H1 (cell line): ENCODE measurements around the gene ADCY9. TPM values are rescaled to one million over a fixed set of nuclear protein-coding genes. Genes with fewer than 3 reads are reported as not detected.

Experiments
- CTCF ChIA-PET: fragments of 300-600 bp; sonication (Branson Sonifier 250); formaldehyde crosslinking; loops from one replicate; lab custom pipeline; 2021; ENCODE audit not compliant: partially characterized antibody; lab: Charles Lee
- POLR2A ChIA-PET: fragments of 300-600 bp; sonication (Branson Sonifier 250); formaldehyde crosslinking; loops from one replicate; lab custom pipeline; 2021; ENCODE audit warnings: inconsistent platforms; ENCODE audit not compliant: partially characterized antibody; lab: Charles Lee
- DNase-seq, 2 experiments: peaks; one replicate each; pipeline versions ENCODE4 v3.0.0 to v3.0.0-alpha.2; 2010 to 2022; ENCODE audit warnings: low spot score in 2 of 2, low read depth in 1 of 2, mixed read lengths in 1 of 2
- FAIRE-seq: peaks from 2 replicates; lab custom pipeline; 2011; peaks lifted over from hg19 to GRCh38; lab: Jason Lieb, UNC
- H2AFZ ChIP-seq: 2 replicates; pipeline ENCODE4 v1.8.1; 2012; ENCODE audit warnings: low read length, inconsistent platforms
- H2AK5ac ChIP-seq: 2 replicates; pipeline ENCODE4 v1.6.1; 2013; ENCODE audit warnings: low read depth, low read length
- H2BK120ac ChIP-seq: replicated peaks from 2 replicates; pipeline ENCODE3; 2013; ENCODE audit warnings: low read depth, low read length, inconsistent platforms
- H2BK12ac ChIP-seq: 2 replicates; pipeline ENCODE4 v1.6.1; 2013; ENCODE audit warnings: low read depth, low read length
- H2BK15ac ChIP-seq: 2 replicates; pipeline ENCODE4 v1.6.1; 2013; ENCODE audit warnings: low read length
- H2BK20ac ChIP-seq: 2 replicates; pipeline ENCODE4 v1.6.1; 2013; ENCODE audit warnings: low read length
- H2BK5ac ChIP-seq: 2 replicates; pipeline ENCODE4 v1.6.1; 2013; ENCODE audit warnings: low read depth, low read length
- H3K14ac ChIP-seq: 2 replicates; pipeline ENCODE4 v1.6.1; 2013; ENCODE audit warnings: inconsistent platforms; ENCODE audit not compliant: insufficient read length
- H3K18ac ChIP-seq: 2 replicates; pipeline ENCODE4 v1.6.1; 2013; ENCODE audit warnings: low read length; ENCODE audit errors: extremely low read depth
- H3K23ac ChIP-seq: 2 replicates; pipeline ENCODE4 v1.6.1; 2013; ENCODE audit warnings: inconsistent platforms; ENCODE audit not compliant: insufficient read length
- H3K23me2 ChIP-seq: 2 replicates; pipeline ENCODE4 v1.6.1; 2013; ENCODE audit warnings: low read depth, low read length
- H3K27ac ChIP-seq: 2 replicates; pipeline ENCODE4 v1.6.1; 2011; ENCODE audit warnings: low read depth, low read length, inconsistent platforms
- H3K27me3 ChIP-seq, 4 experiments: replicated peaks in 1 of 4; 1 replicate in 1 of 4; 2 replicates in 3 of 4; pipeline versions ENCODE4 v1.6.1 to v1.8.1; 2011 to 2013; ENCODE audit warnings: low read length in 3 of 4, mild to moderate bottlenecking in 3 of 4, inconsistent platforms in 2 of 4, mixed read lengths in 2 of 4, moderate library complexity in 1 of 4; ENCODE audit not compliant: control insufficient read depth in 3 of 4, insufficient read depth in 3 of 4; ENCODE audit errors: extremely low read depth in 1 of 4
- H3K36me3 ChIP-seq, 4 experiments: 2 replicates each; pipeline versions ENCODE4 v1.6.1 to v1.8.1; 2011 to 2013; ENCODE audit warnings: mild to moderate bottlenecking in 4 of 4, low read length in 3 of 4, moderate library complexity in 2 of 4, control low read depth in 1 of 4, inconsistent platforms in 1 of 4; ENCODE audit not compliant: insufficient read depth in 4 of 4, control insufficient read depth in 2 of 4
- H3K4ac ChIP-seq: replicated peaks from 2 replicates; pipeline ENCODE3; 2013; ENCODE audit warnings: low read length, low read depth, mixed read lengths, inconsistent platforms; ENCODE audit not compliant: insufficient read length
- H3K4me1 ChIP-seq, 4 experiments: replicated peaks in 1 of 4; 1 replicate in 1 of 4; 2 replicates in 3 of 4; pipeline versions ENCODE4 v1.6.1 to v1.8.1; 2011 to 2013; ENCODE audit warnings: low read length in 3 of 4, inconsistent platforms in 2 of 4, mixed read lengths in 1 of 4; ENCODE audit not compliant: insufficient read depth in 4 of 4, control insufficient read depth in 3 of 4
- H3K4me2 ChIP-seq, 2 experiments: 2 replicates each; pipeline versions ENCODE4 v1.6.1 to v1.8.1; 2011 to 2013; ENCODE audit warnings: low read depth in 2 of 2, low read length in 2 of 2, control low read depth in 1 of 2, inconsistent platforms in 1 of 2, mild to moderate bottlenecking in 1 of 2; ENCODE audit not compliant: insufficient read depth in 1 of 2
- H3K4me3 ChIP-seq, 4 experiments: fragments of 200-600, 300-600 bp in 1 of 4; sonication (generic), shearing (Covaris generic), sonication (Bioruptor Twin) in 1 of 4; 2 replicates each; pipeline versions ENCODE4 v1.5.1 to v1.8.1; 2011 to 2016; ENCODE audit warnings: low read length in 4 of 4, low read depth in 3 of 4, control low read depth in 2 of 4, inconsistent platforms in 2 of 4, mild to moderate bottlenecking in 2 of 4, mixed read lengths in 1 of 4, moderate library complexity in 1 of 4; ENCODE audit not compliant: insufficient read depth in 2 of 4; ENCODE audit errors: extremely low read depth in 1 of 4
- H3K56ac ChIP-seq: replicated peaks from 2 replicates; pipeline ENCODE3; 2013; ENCODE audit warnings: low read depth, mild to moderate bottlenecking, mixed read lengths, low read length, inconsistent platforms; ENCODE audit not compliant: insufficient read length
- H3K79me1 ChIP-seq: 2 replicates; pipeline ENCODE4 v1.6.1; 2013; ENCODE audit warnings: low read depth, low read length, control low read depth
- H3K79me2 ChIP-seq, 2 experiments: 2 replicates each; pipeline versions ENCODE4 v1.6.1 to v1.8.1; 2012 to 2013; ENCODE audit warnings: low read length in 2 of 2, mild to moderate bottlenecking in 2 of 2, inconsistent platforms in 1 of 2; ENCODE audit not compliant: insufficient read depth in 2 of 2, control insufficient read depth in 1 of 2
- H3K9ac ChIP-seq, 4 experiments: replicated peaks in 1 of 4; 1 replicate in 1 of 4; 2 replicates in 3 of 4; pipeline versions ENCODE4 v1.6.1 to v1.8.1; 2011 to 2013; ENCODE audit warnings: low read depth in 3 of 4, low read length in 3 of 4, control low read depth in 2 of 4, mild to moderate bottlenecking in 2 of 4, moderate library complexity in 2 of 4, inconsistent platforms in 1 of 4; ENCODE audit errors: extremely low read depth in 1 of 4
- H3K9me3 ChIP-seq, 2 experiments: 2 replicates each; pipeline versions ENCODE4 v1.6.1 to v1.8.1; 2012 to 2013; ENCODE audit warnings: mild to moderate bottlenecking in 2 of 2, moderate library complexity in 2 of 2, control low read depth in 1 of 2, inconsistent platforms in 1 of 2, low read depth in 1 of 2, low read length in 1 of 2, mixed read lengths in 1 of 2; ENCODE audit not compliant: insufficient read depth in 2 of 2
- H4K20me1 ChIP-seq, 2 experiments: replicated peaks in 1 of 2; 2 replicates each; pipeline versions ENCODE3 to v1.8.1; 2011 to 2013; ENCODE audit warnings: inconsistent platforms in 2 of 2, low read length in 2 of 2, mild to moderate bottlenecking in 1 of 2; ENCODE audit not compliant: insufficient read depth in 2 of 2, control insufficient read depth in 1 of 2
- H4K5ac ChIP-seq: 2 replicates; pipeline ENCODE4 v1.6.1; 2013; ENCODE audit warnings: low read length, low read depth, mixed read lengths, inconsistent platforms; ENCODE audit not compliant: insufficient read length
- H4K8ac ChIP-seq: 2 replicates; pipeline ENCODE4 v1.8.0; 2013; ENCODE audit warnings: mild to moderate bottlenecking, moderate library complexity, low read length, inconsistent platforms; ENCODE audit not compliant: insufficient read depth; ENCODE audit errors: extremely low read depth
- H4K91ac ChIP-seq: replicated peaks from 2 replicates; pipeline ENCODE3; 2013; ENCODE audit warnings: low read length, mixed read lengths, inconsistent platforms; ENCODE audit not compliant: insufficient read length
- BRCA1 ChIP-seq: IDR thresholded peaks from 2 replicates; pipeline ENCODE4 v1.6.1; 2012; ENCODE audit warnings: low read depth, low read length, improper control_type of control experiment
- KDM1A ChIP-seq: fragments of 200-600, 300-600 bp; sonication (generic); IDR thresholded peaks from 2 replicates; pipeline ENCODE4 v1.7.1; 2016; ENCODE audit warnings: mild to moderate bottlenecking, low read length, borderline replicate concordance
- KDM4A ChIP-seq: IDR thresholded peaks from one replicate; pipeline ENCODE4 v1.7.1; 2012; ENCODE audit warnings: low read depth, mild to moderate bottlenecking, moderate library complexity, low read length, inconsistent platforms; ENCODE audit not compliant: severe bottlenecking
- WGBS, 2 experiments: shearing (Covaris generic) in 1 of 2; methylation state at CpG; one replicate each; pipeline versions ENCODE4 v1.1.6 to v1.1.7; 2013 to 2015; ENCODE audit warnings: low lambda C conversion rate in 2 of 2, mixed read lengths in 2 of 2, inconsistent platforms in 1 of 2, low coverage in 1 of 2, missing lambda C conversion rate in 1 of 2; ENCODE audit not compliant: insufficient replicate concordance in 2 of 2, insufficient coverage in 1 of 2, insufficient read length in 1 of 2; ENCODE audit errors: extremely low coverage in 1 of 2, missing lambda C conversion rate in 1 of 2; 5-methylcytosine and 5-hydroxymethylcytosine counted together
- polyA plus RNA-seq, 7 experiments: library from polyadenylated mRNA; depleted of rRNA in 3 of 7; stranded (reverse) in 5 of 7; unstranded in 2 of 7; fragments of >200 nt in 5 of 7; fragments of 200-250 nt in 2 of 7; gene quantifications; 1 replicate in 5 of 7; 2 replicates in 1 of 7; 4 replicates in 1 of 7; pipeline versions ENCODE4 v1.2.1 to v1.2.3, GENCODE V29; 2011 to 2013; ENCODE audit warnings: missing spikeins in 2 of 7, mixed read lengths in 2 of 7
- total RNA-seq: library from RNA; stranded (reverse); fragmentation: NEBNext Ultra II Directional; extraction: Animal tissue kit (Norgen Biotek cat#: 25700); gene quantifications from 2 replicates; pipeline ENCODE4 v1.2.1, GENCODE V29; 2021

ADCY9 gene
- total and polyA plus RNA-seq, 2 of the 8 experiments (the other 6 are each of a cell fraction or from before 2014, with no cell fraction given) = 5.4 to 13.1 TPM

DNA sequence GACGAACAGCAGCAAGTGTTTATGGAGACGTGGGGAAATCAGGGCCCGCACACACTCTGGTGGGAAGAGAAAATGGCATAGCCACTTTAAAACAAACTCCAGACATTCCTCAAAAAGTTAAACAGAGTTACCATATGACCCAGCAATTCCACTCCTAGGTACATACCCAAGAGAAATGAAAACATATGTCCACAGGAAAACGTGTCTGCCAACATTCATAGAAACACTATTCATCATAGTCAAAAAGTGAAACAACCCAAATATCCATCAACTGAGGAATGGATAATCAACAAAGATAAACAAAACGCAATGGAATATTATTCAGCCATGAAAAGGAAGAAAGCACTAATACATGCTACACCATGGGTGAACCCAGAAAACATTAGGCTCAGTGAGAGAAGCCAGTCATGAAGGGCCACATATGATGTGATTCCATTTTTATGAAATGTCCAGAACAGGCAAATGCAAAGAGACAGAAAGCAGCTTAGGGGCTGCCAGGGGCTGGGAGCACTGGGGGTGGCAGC, 32.8 kb downstream of the ADCY9 start:
- Histone ChIP-seq H3K23me2 (no peaks in the 10 kb centered on the region), H4K8ac (no peak overlapping the region), H3K4ac (no peak overlapping the region), H3K4me2 (no peak overlapping the region), H3K27me3 (no peaks in the 10 kb centered on the region), H3K56ac (no peak overlapping the region), H4K91ac (no peak overlapping the region), H3K9ac (no peak overlapping the region), H3K23ac (no peak overlapping the region), H3K27ac (no peak overlapping the region), H3K18ac (no peak overlapping the region), H2BK5ac (no peak overlapping the region), H4K20me1 (peaks cover 2% of the 10 kb centered on the region in 2 experiments), H3K36me3 (no peaks in the 10 kb centered on the region), H2BK20ac (no peak overlapping the region), H4K5ac (no peak overlapping the region), H2BK12ac (no peak overlapping the region), H2BK120ac (no peak overlapping the region), H2AFZ (no peak overlapping the region), H3K79me1 (no peaks in the 10 kb centered on the region), H2AK5ac (no peak overlapping the region), H3K4me1 (peaks cover 0 to 5% (median 3%) of the 10 kb centered on the region in 4 experiments; a peak in 4 of 7 replicates)
- ChIA-PET POLR2A (no interaction called here), CTCF (no interaction called here)
- no peak for FAIRE-seq
- 86% methylated on average over 5 of the region's 5 CpGs; no CpG with 5 or more reads in 1 of the 2 experiments for WGBS, 2 experiments
- 0 out of 2 replicates have a peak, but pooled peaks have one; percentile 18 for TF ChIP-seq KDM1A
- TF ChIP-seq BRCA1 = no peak
- no peak for TF ChIP-seq KDM4A
- TF ChIP-seq, all 59 proteins: peak for 1
- no peak overlapping the region for H2BK15ac ChIP-seq
- no peak for DNase-seq
- H3K4me3 ChIP-seq = no peak overlapping the region
- H3K9me3 ChIP-seq = no peaks in the 10 kb centered on the region
- no peak overlapping the region for H3K14ac ChIP-seq
- no peaks in the 10 kb centered on the region for H3K79me2 ChIP-seq
